A549 (cell line): ENCODE results near the gene SLC38A10. TPM values are rescaled to one million over a fixed set of nuclear protein-coding genes. Genes with fewer than 3 reads are reported as not detected.
A peak's percentile ranks its signal among the peaks of the same experiment; 100 is the strongest.

Experiments
- ATAC-seq, 2 experiments: fragments of 200-7000 bp in 1 of 2; fragments of >200 bp in 1 of 2; cut with Nextera tagmentation in 1 of 2; cut with Tn5 transposase in 1 of 2; 3 replicates each; pipeline versions ENCODE4 v1.8.0 to v1.9.1; 2018 to 2020; ENCODE audit warnings: mild to moderate bottlenecking in 1 of 2, moderate library complexity in 1 of 2
- CTCF ChIA-PET: fragments of 300-600 bp; sonication (Branson Sonifier 250); formaldehyde crosslinking; extraction: SDS; loops from one replicate; lab custom pipeline; 2021; ENCODE audit warnings: antibody characterized with exemption, inconsistent platforms; lab: Yijun Ruan, JAX
- POLR2A ChIA-PET: fragments of 350-600 bp; formaldehyde crosslinking; extraction: SDS; loops from one replicate; lab custom pipeline; 2021; ENCODE audit warnings: antibody characterized with exemption, inconsistent platforms; lab: Yijun Ruan, JAX
- DNase-seq, 2 experiments: peaks; one replicate each; pipeline versions ENCODE4 v3.0.0 to v3.0.0-alpha.2; 2011 to 2016; ENCODE audit warnings: low read depth in 1 of 2, low spot score in 1 of 2
- FAIRE-seq: peaks from 2 replicates; lab custom pipeline; 2011; peaks lifted over from hg19 to GRCh38; lab: Jason Lieb, UNC
- H3K27ac ChIP-seq, 2 experiments: fragments of >200 bp; sonication (Bioruptor Twin); formaldehyde crosslinking; 3 replicates each; pipeline ENCODE4 v1.5.1; 2016 to 2017
- H3K4me1 ChIP-seq: fragments of >200 bp; sonication (Bioruptor Twin); formaldehyde crosslinking; 3 replicates; pipeline ENCODE4 v1.6.1; 2016
- H3K4me2 ChIP-seq: fragments of >200 bp; sonication (Bioruptor Twin); formaldehyde crosslinking; 3 replicates; pipeline ENCODE4 v1.6.1; 2016
- H3K4me3 ChIP-seq: fragments of >200 bp; sonication (Bioruptor Twin); formaldehyde crosslinking; 3 replicates; pipeline ENCODE4 v1.5.1; 2016
- H3K9me3 ChIP-seq: fragments of >200 bp; sonication (Bioruptor Twin); formaldehyde crosslinking; 3 replicates; pipeline ENCODE4 v1.6.1; 2016
- ATOH8 ChIP-seq: fragments of 250-450 bp; sonication (Bioruptor Pico); IDR thresholded peaks from 2 replicates; pipeline ENCODE4 v1.5.0; 2020; ENCODE audit warnings: low read depth, mild to moderate bottlenecking, moderate library complexity
- CBX2 ChIP-seq: fragments of 200-600 bp; sonication (generic); IDR thresholded peaks from 2 replicates; pipeline ENCODE4 v1.6.1; 2016; ENCODE audit warnings: low read depth, mild to moderate bottlenecking, borderline replicate concordance
- CEBPB ChIP-seq, 2 experiments: fragments of >200 bp in 1 of 2; sonication (Bioruptor Twin) in 1 of 2; formaldehyde crosslinking in 1 of 2; IDR thresholded peaks; 2 replicates each; pipeline ENCODE4 v1.6.1; 2012 to 2016
- CTCF ChIP-seq: fragments of >200 bp; sonication (Bioruptor Twin); formaldehyde crosslinking; IDR thresholded peaks from 3 replicates; pipeline ENCODE4 v1.5.1; 2016
- EHMT2 ChIP-seq: fragments of 200-600 bp; sonication (generic); IDR thresholded peaks from 2 replicates; pipeline ENCODE4 v1.6.1; 2016; ENCODE audit warnings: antibody characterized with exemption, low read depth, mild to moderate bottlenecking, moderate library complexity
- ELK1 ChIP-seq: fragments of 150-350 bp; IDR thresholded peaks from 2 replicates; pipeline ENCODE4 v1.6.1; 2014; ENCODE audit warnings: low read depth, mild to moderate bottlenecking, low read length
- EP300 ChIP-seq, 2 experiments: fragments of >200 bp; sonication (Bioruptor Twin); formaldehyde crosslinking; IDR thresholded peaks; 2 replicates in 1 of 2; 3 replicates in 1 of 2; pipeline ENCODE4 v1.6.1; 2016 to 2017
- FOSL2 ChIP-seq, 2 experiments: fragments of 450-650 bp in 1 of 2; fragments of >200 bp in 1 of 2; sonication (Bioruptor Twin) in 1 of 2; formaldehyde crosslinking; IDR thresholded peaks; 2 replicates each; pipeline versions ENCODE4 v1.5.0 to v1.6.1; 2016 to 2020; ENCODE audit warnings: mild to moderate bottlenecking in 1 of 2, moderate library complexity in 1 of 2
- FOXS1 ChIP-seq: fragments of 250-450 bp; sonication (Bioruptor Pico); IDR thresholded peaks from 2 replicates; pipeline ENCODE4 v1.5.0; 2020; ENCODE audit warnings: mild to moderate bottlenecking, moderate library complexity
- GATA3 ChIP-seq: IDR thresholded peaks from 2 replicates; pipeline ENCODE4 v1.6.1; 2012; ENCODE audit warnings: borderline replicate concordance
- HOXA7 ChIP-seq: fragments of 250-450 bp; sonication (Bioruptor Pico); IDR thresholded peaks from 2 replicates; pipeline ENCODE4 v1.5.0; 2020; ENCODE audit warnings: mild to moderate bottlenecking, moderate library complexity
- HOXB13 ChIP-seq: fragments of 250-450 bp; sonication (Bioruptor Pico); IDR thresholded peaks from 2 replicates; pipeline ENCODE4 v1.5.0; 2020; ENCODE audit warnings: low read depth, mild to moderate bottlenecking, moderate library complexity
- HOXB5 ChIP-seq: fragments of 250-450 bp; sonication (Bioruptor Pico); IDR thresholded peaks from 2 replicates; pipeline ENCODE4 v1.5.0; 2020; ENCODE audit warnings: mild to moderate bottlenecking, moderate library complexity
- JUN ChIP-seq, 2 experiments: fragments of >200 bp; sonication (Bioruptor Twin); formaldehyde crosslinking; IDR thresholded peaks; 2 replicates in 1 of 2; 3 replicates in 1 of 2; pipeline ENCODE4 v1.6.1; 2016 to 2017
- MAFK ChIP-seq: fragments of 450-650 bp; IDR thresholded peaks from 2 replicates; pipeline ENCODE4 v1.6.1; 2014; ENCODE audit not compliant: partially characterized antibody
- MAX ChIP-seq: IDR thresholded peaks from 2 replicates; pipeline ENCODE4 v1.6.1; 2012
- NR3C1 ChIP-seq: fragments of >200 bp; sonication (Bioruptor Twin); formaldehyde crosslinking; IDR thresholded peaks from 3 replicates; pipeline ENCODE4 v1.6.1; 2017
- RAD21 ChIP-seq, 2 experiments: fragments of >200 bp in 1 of 2; sonication (Bioruptor Twin) in 1 of 2; formaldehyde crosslinking in 1 of 2; IDR thresholded peaks in 1 of 2; conservative IDR thresholded peaks in 1 of 2; 2 replicates in 1 of 2; 3 replicates in 1 of 2; pipeline ENCODE4 v1.6.1; 2012 to 2018; ENCODE audit warnings: inconsistent platforms in 1 of 2
- RFX5 ChIP-seq: fragments of 450-650 bp; IDR thresholded peaks from 2 replicates; pipeline ENCODE4 v1.7.1; 2014; ENCODE audit warnings: antibody characterized with exemption, mild to moderate bottlenecking, moderate library complexity
- RNF2 ChIP-seq: fragments of 200-600 bp; sonication (generic); IDR thresholded peaks from 2 replicates; pipeline ENCODE4 v1.6.1; 2016; ENCODE audit warnings: low read depth, mild to moderate bottlenecking, antibody characterized with exemption, moderate library complexity, borderline replicate concordance
- TFCP2L1 ChIP-seq: fragments of 250-450 bp; sonication (Bioruptor Pico); IDR thresholded peaks from 2 replicates; pipeline ENCODE4 v1.5.0; 2021; ENCODE audit warnings: mild to moderate bottlenecking
- TP53 ChIP-seq: fragments of 250-450 bp; sonication (Bioruptor Pico); IDR thresholded peaks from 2 replicates; pipeline ENCODE4 v1.5.0; 2021; ENCODE audit warnings: mild to moderate bottlenecking, moderate library complexity
- ZFP36 ChIP-seq: fragments of 450-650 bp; IDR thresholded peaks from 2 replicates; pipeline ENCODE4 v1.6.1; 2014; ENCODE audit warnings: borderline replicate concordance; ENCODE audit not compliant: partially characterized antibody
- ZNF302 ChIP-seq: fragments of 250-450 bp; sonication (Bioruptor Pico); IDR thresholded peaks from 2 replicates; pipeline ENCODE4 v1.9.0; 2021; ENCODE audit warnings: inconsistent platforms, mild to moderate bottlenecking, moderate library complexity
- ZSCAN20 ChIP-seq: fragments of 250-450 bp; sonication (Bioruptor Pico); IDR thresholded peaks from 2 replicates; pipeline ENCODE4 v1.8.0; 2022; ENCODE audit warnings: mild to moderate bottlenecking, moderate library complexity
- WGBS: methylation state at CpG from one replicate; pipeline ENCODE4 v1.1.6; 2017; ENCODE audit errors: missing lambda C conversion rate; 5-methylcytosine and 5-hydroxymethylcytosine counted together
- polyA plus RNA-seq, 4 experiments: library from polyadenylated mRNA; depleted of rRNA in 3 of 4; stranded (reverse); fragments of >200 nt; fragmentation: RNase III in 1 of 4; extraction: RNeasy Plus Mini Kit Qiagen cat#74134 plus additional on column Dnase treatment in 1 of 4; gene quantifications; 2 replicates in 3 of 4; 3 replicates in 1 of 4; pipeline ENCODE4 v1.2.3, GENCODE V29; 2011 to 2017

SLC38A10 gene
- polyA plus RNA-seq, 2 of the 4 experiments (the other 2 are of a cell fraction) = 35.8 to 67.4 TPM

GRCh38 chr17:81252987-81253329 lies 42.1 kb downstream of the SLC38A10 start:
- no peak for TF ChIP-seq EP300 (IDR thresholded peaks at IDR 0.05)
- no peak for TF ChIP-seq ZFP36
- TF ChIP-seq FOSL2 (IDR thresholded peaks at IDR 0.05) = no peak
- TF ChIP-seq FOSL2 (CRISPR knock-in tag; IDR thresholded peaks at IDR 0.05) = no peak
- no peak for TF ChIP-seq MAFK
- ATAC-seq (peak in 1 of 2 experiments; percentile 10; a peak in 2 of 6 replicates), FAIRE-seq (no peak), DNase-seq (no peak)
- H3K27ac ChIP-seq = 0 out of 6 replicates have a peak overlapping the region, but pooled peaks of 1 of the 2 experiments have one; percentile 13
- ChIA-PET CTCF (interaction anchor here (0.6 to 14.8 kb wide), 55 partner anchors 8 to 432 kb away, joined by 3 to 184 read pairs (median 4); partner anchors contain the start of gene FAAP100), POLR2A (no interaction called here)
- WGBS = 70% methylated on average over 15 of the region's 15 CpGs
- H3K9me3 ChIP-seq = no peaks in the 10 kb centered on the region
- no peak overlapping the region for H3K4me3 ChIP-seq
- peaks cover 18% of the 10 kb centered on the region for H3K4me1 ChIP-seq
- H3K4me2 ChIP-seq = no peak overlapping the region

GRCh38 chr17:81252326-81252986 lies 42.7 kb downstream of the SLC38A10 start:
- Histone ChIP-seq H3K4me1 (peaks cover 18% of the 10 kb centered on the region), H3K4me2 (no peak overlapping the region), H3K4me3 (no peak overlapping the region), H3K27ac (no peak overlapping the region), H3K9me3 (no peaks in the 10 kb centered on the region)
- ATAC-seq = no peak
- 90% methylated on average over 15 of the region's 15 CpGs for WGBS
- POLR2A ChIA-PET = no interaction called here
- no peak for TF ChIP-seq GATA3
- no peak for TF ChIP-seq CEBPB (IDR thresholded peaks at IDR 0.05)
- no peak for TF ChIP-seq TFCP2L1 (CRISPR knock-in tag)
- no peak for TF ChIP-seq FOXS1
- no peak for TF ChIP-seq ZSCAN20 (CRISPR knock-in tag)
- TF ChIP-seq RAD21 (conservative IDR thresholded peaks at IDR 0.05 in 1 of 2, IDR thresholded peaks at IDR 0.05 in 1 of 2) = no peak
- no peak for TF ChIP-seq CTCF
- TF ChIP-seq EHMT2 = no peak
- TF ChIP-seq HOXB13 (CRISPR knock-in tag) = no peak
- no peak for TF ChIP-seq JUN (IDR thresholded peaks at IDR 0.05)
- no peak for TF ChIP-seq TP53 (CRISPR knock-in tag)
- no peak for TF ChIP-seq HOXB5 (CRISPR knock-in tag)
- TF ChIP-seq NR3C1 = no peak
- CTCF ChIA-PET = interaction anchor here (0.6 to 14.8 kb wide), 55 partner anchors 7 to 433 kb away, joined by 3 to 184 read pairs (median 4); partner anchors contain the start of gene FAAP100
- no peak for FAIRE-seq
- DNase-seq = no peak

- Histone ChIP-seq H3K4me1 (peaks cover 14% of the 10 kb centered on the region), H3K4me3 (no peak overlapping the region), H3K9me3 (no peaks in the 10 kb centered on the region), H3K27ac (no peak overlapping the region), H3K4me2 (no peak overlapping the region)
- CTCF ChIA-PET = interaction anchor here (0.9 to 14.8 kb wide), 11 partner anchors 9 to 350 kb away, joined by 3 to 129 read pairs (median 5); partner anchors contain the start of gene SLC38A10
- no peak for DNase-seq
- TF ChIP-seq EP300 (IDR thresholded peaks at IDR 0.05) (no peak), ELK1 (no peak), ZFP36 (no peak), RNF2 (no peak), RAD21 (conservative IDR thresholded peaks at IDR 0.05 in 1 of 2, IDR thresholded peaks at IDR 0.05 in 1 of 2) (no peak), HOXA7 (no peak), MAX (no peak), TFCP2L1 (CRISPR knock-in tag) (no peak), RFX5 (no peak), ATOH8 (CRISPR knock-in tag) (no peak), NR3C1 (no peak), ZNF302 (no peak), CBX2 (no peak)
- no peak for FAIRE-seq
- 92% methylated on average over 28 of the region's 29 CpGs for WGBS
- POLR2A ChIA-PET = no interaction called here
- ATAC-seq = no peak
Measured at GRCh38 chr17:81251709-81252301, 43.3 kb downstream of the SLC38A10 start.
